HG03280 (cell line): ENCODE results near the gene CHRM2.

Experiments
- ATAC-seq: cut with Tn5 transposase; IDR thresholded peaks from one replicate; pipeline ENCODE4 v1.9.1; 2021; ENCODE audit warnings: mild to moderate bottlenecking, moderate library complexity; ENCODE audit not compliant: unreplicated experiment

Gene CHRM2

GRCh38 chr7:137018468-137018867 lies 150.0 kb downstream of the CHRM2 start:
- no peak for ATAC-seq

- ATAC-seq: no peak
These were observed 151.9 kb downstream of the CHRM2 start for GRCh38 chr7:137020351-137020750.

- ATAC-seq: no peak
These were observed 157.2 kb downstream of the CHRM2 start for GRCh38 chr7:137025469-137026175.

GRCh38 chr7:137026176-137026500 lies 157.7 kb downstream of the CHRM2 start:
- ATAC-seq: no peak

GRCh38 chr7:137032436-137032835 lies 164.0 kb downstream of the CHRM2 start:
- no peak for ATAC-seq

GRCh38 chr7:137036768-137037167 lies 168.3 kb downstream of the CHRM2 start:
- no peak for ATAC-seq

GRCh38 chr7:137038706-137039105 lies 170.3 kb downstream of the CHRM2 start:
- ATAC-seq: no peak

- no peak for ATAC-seq
These were observed 172.3 kb downstream of the CHRM2 start for GRCh38 chr7:137040745-137041144.

GRCh38 chr7:137045573-137045972 lies 177.1 kb downstream of the CHRM2 start:
- ATAC-seq: no peak

- ATAC-seq: no peak
These were observed 201.0 kb downstream of the CHRM2 start for GRCh38 chr7:137069249-137069963.
